HepG2 (cell line): ENCODE measurements around the gene FAM168A. TPM values are rescaled to one million over a fixed set of nuclear protein-coding genes. Genes with fewer than 3 reads are reported as not detected.

Experiments used
- BRD4 ChIP-seq: sonication (generic); formaldehyde crosslinking; IDR thresholded peaks from 2 replicates; pipeline ENCODE4 v1.4.0; 2020; ENCODE audit warnings: missing genetic modification reagents
- HMG20A ChIP-seq: IDR thresholded peaks from 2 replicates; pipeline ENCODE4 v1.6.1; 2016; ENCODE audit warnings: borderline replicate concordance
- HMG20B ChIP-seq: conservative IDR thresholded peaks from 2 replicates; pipeline ENCODE4 v1.6.1; 2016; ENCODE audit warnings: missing genetic modification reagents, missing compliant biosample characterization
- NFATC3 ChIP-seq: sonication (generic); formaldehyde crosslinking; IDR thresholded peaks from 2 replicates; pipeline ENCODE4 v1.5.1; 2020; ENCODE audit warnings: mild to moderate bottlenecking, missing genetic modification reagents
- SMAD1 ChIP-seq: sonication (generic); formaldehyde crosslinking; IDR thresholded peaks from 2 replicates; pipeline ENCODE4 v1.4.0; 2020; ENCODE audit warnings: missing genetic modification reagents, low read depth, mild to moderate bottlenecking, borderline replicate concordance
- ZNF260 ChIP-seq: sonication (generic); formaldehyde crosslinking; IDR thresholded peaks from 2 replicates; pipeline ENCODE4 v1.4.0; 2020; ENCODE audit warnings: missing genetic modification reagents, low read depth, mild to moderate bottlenecking, borderline replicate concordance
- ZNF274 ChIP-seq: sonication (generic); formaldehyde crosslinking; IDR thresholded peaks from 2 replicates; pipeline ENCODE4 v1.5.1; 2020; ENCODE audit warnings: mild to moderate bottlenecking, missing genetic modification reagents
- ZNF552 ChIP-seq: sonication (generic); formaldehyde crosslinking; IDR thresholded peaks from 2 replicates; pipeline ENCODE4 v1.9.0; 2022; ENCODE audit warnings: missing genetic modification reagents, mild to moderate bottlenecking, borderline replicate concordance
- polyA plus RNA-seq, 8 experiments: library from polyadenylated mRNA; depleted of rRNA in 3 of 8; stranded (reverse) in 7 of 8; unstranded in 1 of 8; fragments of >200 nt; fragmentation: Illumina TruSeq in 4 of 8; extraction: Trizol in 4 of 8; gene quantifications; 2 replicates each; pipeline versions ENCODE4 v1.2.1 to v1.2.3, GENCODE V29; 2011 to 2016; ENCODE audit warnings: low read depth in 4 of 8, missing spikeins in 1 of 8, mixed read lengths in 1 of 8; ENCODE audit not compliant: insufficient read depth in 1 of 8
- total RNA-seq, 5 experiments: library from RNA; depleted of rRNA; stranded (reverse); fragments of >200 nt; fragmentation: Illumina TruSeq; extraction: Trizol; gene quantifications; 2 replicates each; pipeline ENCODE4 v1.2.3, GENCODE V29; 2016; ENCODE audit warnings: low read depth in 1 of 5
- TF ChIP-seq, protein P1 (sequence below), 2 experiments: sonication (generic) in 1 of 2; formaldehyde crosslinking in 1 of 2; IDR thresholded peaks; 2 replicates each; pipeline versions ENCODE4 v1.6.1 to v1.9.0; 2014 to 2022; ENCODE audit warnings: antibody characterized with exemption in 1 of 2, borderline replicate concordance in 1 of 2, inconsistent platforms in 1 of 2, low read depth in 1 of 2, missing genetic modification reagents in 1 of 2

The FAM168A gene
- total and polyA plus RNA-seq, 2 of the 13 experiments (the other 11 are each of a cell fraction or from before 2014, with no cell fraction given): 13.9 to 15.8 TPM

DNA sequence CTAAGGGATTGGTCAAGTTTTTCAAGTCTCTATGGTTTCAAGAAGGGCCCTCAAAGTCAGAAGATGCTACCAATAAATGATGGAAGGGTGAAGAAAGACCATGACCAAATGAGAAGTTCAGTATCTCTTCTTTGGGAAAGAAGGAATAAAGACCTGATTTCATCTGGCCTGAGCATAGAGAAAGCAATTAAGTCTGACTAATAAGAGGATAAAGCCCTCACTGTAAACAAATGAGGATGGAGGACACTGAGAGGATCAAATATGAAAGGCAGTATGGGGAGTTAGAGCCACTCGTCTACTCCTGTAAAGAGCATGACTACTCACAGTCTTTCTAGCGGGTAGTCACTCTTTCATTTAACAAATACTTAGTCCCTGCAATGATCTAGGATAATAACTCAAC lies 44.6 kb downstream of the FAM168A start (continued):
- TF ChIP-seq, protein P1, sequence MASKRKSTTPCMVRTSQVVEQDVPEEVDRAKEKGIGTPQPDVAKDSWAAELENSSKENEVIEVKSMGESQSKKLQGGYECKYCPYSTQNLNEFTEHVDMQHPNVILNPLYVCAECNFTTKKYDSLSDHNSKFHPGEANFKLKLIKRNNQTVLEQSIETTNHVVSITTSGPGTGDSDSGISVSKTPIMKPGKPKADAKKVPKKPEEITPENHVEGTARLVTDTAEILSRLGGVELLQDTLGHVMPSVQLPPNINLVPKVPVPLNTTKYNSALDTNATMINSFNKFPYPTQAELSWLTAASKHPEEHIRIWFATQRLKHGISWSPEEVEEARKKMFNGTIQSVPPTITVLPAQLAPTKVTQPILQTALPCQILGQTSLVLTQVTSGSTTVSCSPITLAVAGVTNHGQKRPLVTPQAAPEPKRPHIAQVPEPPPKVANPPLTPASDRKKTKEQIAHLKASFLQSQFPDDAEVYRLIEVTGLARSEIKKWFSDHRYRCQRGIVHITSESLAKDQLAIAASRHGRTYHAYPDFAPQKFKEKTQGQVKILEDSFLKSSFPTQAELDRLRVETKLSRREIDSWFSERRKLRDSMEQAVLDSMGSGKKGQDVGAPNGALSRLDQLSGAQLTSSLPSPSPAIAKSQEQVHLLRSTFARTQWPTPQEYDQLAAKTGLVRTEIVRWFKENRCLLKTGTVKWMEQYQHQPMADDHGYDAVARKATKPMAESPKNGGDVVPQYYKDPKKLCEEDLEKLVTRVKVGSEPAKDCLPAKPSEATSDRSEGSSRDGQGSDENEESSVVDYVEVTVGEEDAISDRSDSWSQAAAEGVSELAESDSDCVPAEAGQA (IDR thresholded peaks at IDR 0.05; ENCODE audit: low read depth): no peak
- TF ChIP-seq, protein P1 (CRISPR knock-in tag; IDR thresholded peaks at IDR 0.05; ENCODE audit: borderline replicate concordance): no peak
- TF ChIP-seq ZNF552 (CRISPR knock-in tag) (no peak), HMG20B (CRISPR knock-in tag) (no peak), SMAD1 (CRISPR knock-in tag) (no peak), NFATC3 (no peak), BRD4 (CRISPR knock-in tag) (no peak), HMG20A (CRISPR knock-in tag) (no peak), ZNF260 (CRISPR knock-in tag) (no peak), ZNF274 (CRISPR knock-in tag) (no peak)
